ENCODE results near the gene TMTC2.

Gene TMTC2

DNA sequence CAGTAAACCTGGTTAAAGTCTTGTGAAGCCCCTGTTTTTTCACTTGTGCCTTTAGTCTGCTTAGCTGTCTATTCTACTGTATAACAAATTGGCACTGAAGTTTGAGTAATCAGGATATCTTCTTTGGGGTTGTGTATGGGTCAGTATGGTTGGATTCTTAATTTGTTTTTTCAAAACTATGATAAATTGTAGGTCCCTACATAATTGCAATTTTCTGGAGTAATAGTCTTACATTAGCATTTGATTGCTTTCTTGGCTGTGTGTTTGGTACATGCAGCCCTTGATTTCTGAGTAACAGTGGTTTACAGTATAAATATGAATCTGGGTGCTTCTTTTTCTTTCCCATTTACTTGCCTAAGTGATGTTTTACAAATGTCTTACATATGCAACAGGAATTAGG, 186.6 kb downstream of the TMTC2 start:
- DNase-seq (ENCODE audit: low spot score) = no peak
- Histone ChIP-seq H3K4me3 (no peak overlapping the region), H3K27ac (no peak overlapping the region)
- TF ChIP-seq, protein P1, sequence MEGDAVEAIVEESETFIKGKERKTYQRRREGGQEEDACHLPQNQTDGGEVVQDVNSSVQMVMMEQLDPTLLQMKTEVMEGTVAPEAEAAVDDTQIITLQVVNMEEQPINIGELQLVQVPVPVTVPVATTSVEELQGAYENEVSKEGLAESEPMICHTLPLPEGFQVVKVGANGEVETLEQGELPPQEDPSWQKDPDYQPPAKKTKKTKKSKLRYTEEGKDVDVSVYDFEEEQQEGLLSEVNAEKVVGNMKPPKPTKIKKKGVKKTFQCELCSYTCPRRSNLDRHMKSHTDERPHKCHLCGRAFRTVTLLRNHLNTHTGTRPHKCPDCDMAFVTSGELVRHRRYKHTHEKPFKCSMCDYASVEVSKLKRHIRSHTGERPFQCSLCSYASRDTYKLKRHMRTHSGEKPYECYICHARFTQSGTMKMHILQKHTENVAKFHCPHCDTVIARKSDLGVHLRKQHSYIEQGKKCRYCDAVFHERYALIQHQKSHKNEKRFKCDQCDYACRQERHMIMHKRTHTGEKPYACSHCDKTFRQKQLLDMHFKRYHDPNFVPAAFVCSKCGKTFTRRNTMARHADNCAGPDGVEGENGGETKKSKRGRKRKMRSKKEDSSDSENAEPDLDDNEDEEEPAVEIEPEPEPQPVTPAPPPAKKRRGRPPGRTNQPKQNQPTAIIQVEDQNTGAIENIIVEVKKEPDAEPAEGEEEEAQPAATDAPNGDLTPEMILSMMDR (IDR thresholded peaks at IDR 0.05) = no peak

DNA sequence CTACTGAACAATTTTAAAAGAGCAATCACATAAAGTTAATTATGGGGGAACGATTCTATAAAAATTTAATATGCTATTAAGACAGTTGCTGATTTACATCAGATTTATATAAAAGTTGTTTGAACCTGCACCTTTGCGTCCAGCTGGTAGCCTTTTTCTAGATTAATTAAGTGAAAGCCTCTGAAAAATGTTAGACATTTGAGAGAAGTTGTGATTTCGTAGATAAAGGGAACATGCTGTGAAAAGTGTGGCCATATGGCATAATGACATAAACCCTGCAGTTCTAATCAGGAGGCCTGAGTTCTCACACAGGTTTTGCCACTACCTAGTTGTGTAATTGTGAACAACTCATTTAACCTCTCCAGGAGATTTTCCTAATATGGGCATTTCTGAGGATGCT, 187.2 kb downstream of the TMTC2 start:
- TF ChIP-seq, protein P1 (IDR thresholded peaks at IDR 0.05) = no peak
- no peak for DNase-seq (ENCODE audit: low spot score)
- Histone ChIP-seq H3K27ac (no peak overlapping the region), H3K4me3 (no peak overlapping the region)

DNA sequence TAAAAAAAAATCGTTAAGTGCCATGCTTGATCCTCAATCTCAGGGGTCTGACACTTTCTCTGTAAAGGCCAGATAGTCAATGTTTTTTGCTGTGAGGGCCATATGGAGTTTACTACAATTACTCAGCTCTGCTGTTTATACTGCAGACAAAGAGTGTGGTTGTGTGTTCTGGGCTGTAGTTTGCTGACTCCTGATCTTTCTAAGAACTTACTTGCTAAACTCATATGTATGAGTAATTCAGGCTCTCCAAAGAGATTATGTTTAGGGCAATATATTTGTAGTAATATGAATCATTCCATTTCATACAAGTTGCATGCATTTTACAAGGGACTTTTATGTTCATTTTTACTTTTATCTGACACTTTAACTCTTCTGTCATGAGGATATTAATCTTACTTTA, 188.2 kb downstream of the TMTC2 start:
- TF ChIP-seq, protein P1 (IDR thresholded peaks at IDR 0.05) = no peak
- no peak overlapping the region for H3K4me3 ChIP-seq
- no peak for DNase-seq (ENCODE audit: low spot score)
- no peak overlapping the region for H3K27ac ChIP-seq

DNA sequence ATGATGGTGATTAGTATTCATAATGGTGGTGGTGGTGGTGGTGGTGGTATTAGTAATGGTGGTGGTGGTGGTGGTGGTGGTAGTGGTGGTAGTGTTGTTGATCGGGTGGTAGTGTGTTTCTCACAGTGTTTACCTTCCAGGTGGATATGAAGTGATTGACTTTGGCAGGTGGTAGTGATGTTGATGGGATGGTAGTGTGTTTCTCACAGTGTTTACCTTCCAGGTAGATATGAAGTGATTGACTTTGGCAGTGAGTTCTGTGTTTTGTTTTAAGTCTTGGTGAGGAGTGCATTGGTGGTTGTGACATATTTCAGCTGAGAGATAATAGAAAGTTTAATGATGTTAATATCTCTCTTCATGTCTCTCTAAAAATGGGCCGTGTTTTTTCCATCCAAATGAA, 189.4 kb downstream of the TMTC2 start:
- no peak overlapping the region for H3K27ac ChIP-seq
- TF ChIP-seq, protein P1 (IDR thresholded peaks at IDR 0.05) = no peak
- DNase-seq (ENCODE audit: low spot score) = no peak
- no peak overlapping the region for H3K4me3 ChIP-seq

DNA sequence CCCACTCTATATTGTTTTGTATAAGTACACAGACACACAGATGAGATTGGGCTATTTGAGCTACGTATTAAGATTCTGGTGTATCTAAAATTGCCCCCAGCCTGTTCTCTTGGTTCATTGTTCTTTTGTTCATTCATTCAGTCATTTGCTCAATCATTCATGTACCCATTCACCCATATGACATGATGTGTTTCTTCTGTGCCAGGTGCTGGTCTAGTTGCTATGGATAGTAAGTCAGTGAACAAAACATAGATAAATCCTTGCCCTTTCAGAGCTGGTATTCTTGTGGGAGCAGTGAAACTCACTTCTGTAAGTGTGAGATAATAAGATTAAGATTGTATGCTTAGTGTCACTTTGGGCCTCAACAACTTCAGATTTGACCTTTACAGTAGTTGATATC, 191.3 kb downstream of the TMTC2 start:
- no peak for DNase-seq (ENCODE audit: low spot score)
- TF ChIP-seq, protein P1 (IDR thresholded peaks at IDR 0.05) = no peak
- no peak overlapping the region for H3K4me3 ChIP-seq
- H3K27ac ChIP-seq = no peak overlapping the region

DNA sequence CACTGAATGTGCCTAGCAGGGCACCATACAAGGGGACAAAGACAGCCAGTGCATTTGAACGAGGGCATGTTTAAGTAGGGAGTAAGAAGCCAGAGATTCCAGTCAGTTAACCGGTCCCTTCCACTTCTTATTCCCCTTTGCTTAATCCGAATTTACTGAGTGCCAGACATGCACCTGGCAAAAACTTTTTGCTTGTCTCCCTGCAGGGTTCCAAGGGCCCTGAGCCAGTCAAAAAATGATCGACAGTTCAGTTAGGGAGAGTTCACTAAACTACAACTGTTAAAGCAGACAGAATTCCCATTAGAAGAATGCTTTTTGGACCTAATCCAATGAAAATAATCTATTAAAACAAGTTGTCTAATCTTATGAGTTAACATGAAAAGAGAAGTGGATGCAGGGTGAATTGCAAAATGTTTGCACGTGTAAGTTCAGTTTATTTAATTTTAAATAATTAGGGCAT, 193.8 kb downstream of the TMTC2 start:
- H3K4me3 ChIP-seq = no peak overlapping the region
- no peak for DNase-seq (ENCODE audit: low spot score)
- H3K27ac ChIP-seq = no peak overlapping the region
- TF ChIP-seq, protein P1 (IDR thresholded peaks at IDR 0.05) = no peak

DNA sequence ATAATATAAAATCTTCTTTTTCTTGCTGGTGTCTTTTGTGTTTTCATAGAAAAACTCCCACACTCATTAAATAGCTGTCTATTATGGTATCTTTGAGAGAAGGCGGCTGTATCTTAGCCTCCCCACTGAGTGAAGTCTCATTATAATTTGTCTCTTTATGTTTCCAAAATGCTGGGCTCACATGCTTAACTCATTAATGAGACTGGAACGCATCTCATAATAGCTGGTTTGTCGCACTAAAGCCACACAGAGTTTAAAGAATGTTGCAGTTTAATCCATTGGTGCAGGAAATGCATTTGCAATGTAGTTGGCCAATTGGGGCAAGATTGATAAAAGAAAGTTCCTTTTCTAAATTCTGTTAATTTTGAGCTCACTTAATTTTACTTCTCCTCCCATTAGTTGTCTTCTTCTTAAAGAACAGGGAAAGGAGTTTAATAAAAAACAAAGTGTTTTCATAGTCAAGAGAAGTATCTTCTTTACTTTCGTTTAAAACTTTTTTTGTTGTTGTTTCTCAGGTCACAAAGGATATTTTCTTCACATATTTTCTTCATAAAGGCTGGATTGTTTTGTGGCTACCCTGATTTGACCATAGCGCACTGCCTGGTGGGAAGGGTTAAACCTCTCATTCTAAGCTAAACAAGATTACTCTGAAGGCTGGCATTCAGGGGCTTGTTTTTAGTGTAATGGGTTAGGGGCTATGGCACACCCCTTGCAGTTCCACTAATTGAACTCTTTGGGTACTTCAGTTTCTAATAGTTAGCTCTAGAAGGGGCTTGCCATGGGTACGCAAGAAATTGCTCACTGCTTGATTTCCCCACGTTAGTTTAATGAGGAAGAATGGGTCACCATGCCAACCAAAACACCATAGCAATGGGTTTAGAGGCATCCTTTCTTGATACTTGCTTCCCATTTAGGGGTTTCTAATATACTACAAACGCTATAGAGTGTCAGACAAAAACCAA, 197.0 kb downstream of the TMTC2 start:
- Histone ChIP-seq H3K27ac (no peak overlapping the region), H3K4me3 (no peak overlapping the region)
- TF ChIP-seq, protein P1 (IDR thresholded peaks at IDR 0.05) = no peak
- no peak for DNase-seq (ENCODE audit: low spot score)

Data from coronary artery (tissue), 2 donors.